NCI-H69 (cell line): ENCODE results near the gene VSTM5.
A peak's percentile ranks its signal among the peaks of the same experiment; 100 is the strongest.
"Not testable (repeated sequence)": the region's sequence is repeated elsewhere in the genome, so short reads cannot be mapped to it uniquely, and the experiment has no call there.

Experiments
- DNase-seq: peaks from one replicate; lab custom pipeline; 2025; lab: John Stamatoyannopoulos, UW

Gene VSTM5

GRCh38 chr11:93796441-93797231, 53.8 kb downstream of the VSTM5 start:
- no peak for DNase-seq

DNA sequence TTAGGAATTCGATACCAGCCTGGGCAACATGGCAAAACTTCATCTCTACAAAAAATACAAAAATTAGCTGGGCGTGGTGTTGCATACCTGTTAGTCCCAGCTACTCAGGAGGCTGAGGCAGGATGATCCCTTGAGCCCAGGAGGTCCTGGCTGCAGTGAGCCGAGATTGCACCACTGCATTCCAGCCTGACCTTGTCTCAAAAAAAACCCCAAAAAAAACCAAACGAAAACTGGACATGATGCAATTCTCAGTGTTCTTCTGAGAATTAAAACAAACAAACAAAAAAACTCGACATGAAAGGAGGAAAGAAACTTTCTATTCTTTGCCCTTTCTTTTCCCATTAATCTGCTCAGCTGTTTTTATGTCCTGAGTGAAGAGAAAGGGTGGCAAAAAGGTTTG, 58.9 kb downstream of the VSTM5 start:
- no peak for DNase-seq

DNA sequence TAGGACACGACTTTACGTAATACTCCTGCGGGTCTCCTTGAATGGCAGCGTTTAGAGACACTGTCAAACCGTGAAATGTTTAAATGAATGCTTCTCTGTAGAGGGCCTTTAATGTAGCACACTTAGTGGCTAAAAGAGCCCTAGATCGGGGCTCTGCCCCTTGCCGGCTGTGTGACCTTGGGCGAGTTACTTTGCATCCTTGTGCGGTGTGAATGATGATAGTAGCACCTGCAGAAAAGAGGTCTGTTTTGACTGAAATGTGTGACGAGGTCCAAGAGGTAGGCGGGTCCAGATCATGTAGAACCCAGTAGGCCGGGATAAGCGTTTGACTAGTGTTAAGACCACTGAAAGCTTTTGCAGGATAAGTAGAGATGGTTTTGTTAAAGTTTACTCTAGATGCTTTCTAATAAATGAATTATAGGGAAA, 65.5 kb downstream of the VSTM5 start:
- DNase-seq = peak; percentile 55

- peak; percentile 98 for DNase-seq
These were observed 66.1 kb downstream of the VSTM5 start, which contains the start of gene MED17 for GRCh38 chr11:93784145-93784934. TSS of gene MED17 (plus strand) at chr11:93784282. CDS start at chr11:93784514, 232 bp downstream.

- DNase-seq = peak; percentile 86
These were observed 66.7 kb downstream of the VSTM5 start for GRCh38 chr11:93783765-93784144.

GRCh38 chr11:93783362-93783761, 67.1 kb downstream of the VSTM5 start:
- peak; percentile 24 for DNase-seq

- DNase-seq = peak; percentile 42
These were observed 75.1 kb downstream of the VSTM5 start for GRCh38 chr11:93775289-93775688.

DNA sequence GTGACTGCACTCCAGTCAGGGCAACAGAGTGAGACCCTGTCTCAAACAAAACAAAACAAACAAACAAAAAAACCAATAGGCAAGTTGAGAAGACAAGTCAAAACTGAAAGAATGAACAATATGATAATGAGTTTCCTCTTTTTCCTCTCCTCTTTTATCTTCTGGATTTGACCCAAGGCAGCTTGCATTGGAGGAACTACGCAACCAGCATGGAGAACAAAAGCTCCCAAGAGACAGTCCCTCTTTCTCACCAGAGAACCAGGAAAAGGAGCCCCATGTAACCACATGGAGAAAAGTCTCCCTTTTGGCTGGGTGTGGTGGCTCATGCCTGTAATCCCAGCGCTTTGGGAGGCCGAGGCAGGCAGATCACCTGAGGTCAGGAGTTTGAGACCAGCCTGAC, 75.9 kb downstream of the VSTM5 start:
- DNase-seq = not testable (repeated sequence)

GRCh38 chr11:93773601-93774200, 76.7 kb downstream of the VSTM5 start:
- DNase-seq = no peak

DNA sequence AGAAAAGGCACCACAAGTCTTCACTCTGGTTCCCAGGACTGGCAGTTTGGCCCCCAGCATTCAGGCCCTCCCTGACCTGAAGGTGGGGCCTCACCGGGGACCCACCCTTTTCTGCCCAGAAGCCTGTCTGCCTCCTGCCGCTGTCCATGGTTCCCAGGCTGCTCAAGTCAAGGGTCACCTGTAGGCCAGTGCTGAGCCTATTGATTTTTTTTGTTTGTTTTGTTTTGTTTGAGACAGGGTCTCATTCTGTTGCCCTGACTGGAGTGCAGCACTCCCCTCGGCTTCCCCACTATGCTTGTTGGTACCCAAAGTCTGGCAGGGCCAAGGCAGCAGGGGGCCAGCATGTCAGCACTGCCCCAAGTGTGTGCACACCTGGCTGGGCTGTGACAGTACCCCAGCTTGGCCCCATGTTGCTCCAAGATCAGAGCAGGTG, 77.4 kb downstream of the VSTM5 start:
- no peak for DNase-seq

GRCh38 chr11:93772123-93772522, 78.3 kb downstream of the VSTM5 start:
- no peak for DNase-seq

- no peak for DNase-seq
These were observed 80.3 kb downstream of the VSTM5 start for GRCh38 chr11:93770160-93770559.
